ENCODE data around the gene BEGAIN. TPM values are rescaled to one million over a fixed set of nuclear protein-coding genes. Genes with fewer than 3 reads are reported as not detected.

Gene BEGAIN
- total and polyA plus RNA-seq, 2 of the 8 experiments (the other 6 are each of a cell fraction or from before 2014, with no cell fraction given), result 2.9 to 3.0 TPM

- 95% methylated on average over 2 of the region's 2 CpGs; no CpG with 5 or more reads in 1 of the 2 experiments for WGBS, 2 experiments (ENCODE audit: extremely low coverage in 1 of 2, insufficient coverage in 1 of 2, insufficient read length in 1 of 2, insufficient replicate concordance in 2 of 2, low coverage in 1 of 2, low lambda C conversion rate in 2 of 2, missing lambda C conversion rate in 1 of 2)
- POLR2A ChIA-PET (ENCODE audit: partially characterized antibody), result no interaction called here
- FAIRE-seq, result no peak
- TF ChIP-seq YY1 (IDR thresholded peaks at IDR 0.05; ENCODE audit: low read depth, low read length) (no peak), CREB1 (IDR thresholded peaks at IDR 0.05) (no peak), EZH2 (IDR thresholded peaks at IDR 0.05; ENCODE audit: low read depth, low read length, severe bottlenecking) (no peak), TAF1 (IDR thresholded peaks at IDR 0.05; ENCODE audit: low read depth, low read length) (no peak), FOSL1 (IDR thresholded peaks at IDR 0.05; ENCODE audit: insufficient read depth, low read depth, low read length) (no peak), RXRA (IDR thresholded peaks at IDR 0.05; ENCODE audit: insufficient read depth, low read depth, low read length) (no peak), POLR2AphosphoS5 (IDR thresholded peaks at IDR 0.05; ENCODE audit: low read depth, low read length) (no peak), SP4 (IDR thresholded peaks at IDR 0.05; ENCODE audit: low read length) (no peak), JUND (IDR thresholded peaks at IDR 0.05; ENCODE audit: low read length) (no peak), BCL11A (IDR thresholded peaks at IDR 0.05; ENCODE audit: low read depth in 2 of 2, low read length in 2 of 2) (no peak), EGR1 (IDR thresholded peaks at IDR 0.05; ENCODE audit: borderline replicate concordance, low read depth, low read length) (no peak), POLR2A (IDR thresholded peaks at IDR 0.05; ENCODE audit: control extremely low read depth in 1 of 2, low read depth in 2 of 2, low read length in 2 of 2) (no peak), MAX (IDR thresholded peaks at IDR 0.05) (no peak), MAFK (IDR thresholded peaks at IDR 0.05; ENCODE audit: low read depth, low read length) (no peak), TEAD4 (IDR thresholded peaks at IDR 0.05; ENCODE audit: low read depth, low read length) (no peak), HDAC2 (IDR thresholded peaks at IDR 0.05; ENCODE audit: borderline replicate concordance in 1 of 2, low read depth in 2 of 2, low read length in 2 of 2) (no peak)
These were observed 91.3 kb downstream of the BEGAIN start for GRCh38 chr14:100495917-100496316.

More at GRCh38 chr14:100495917-100496316, 91.3 kb downstream of the BEGAIN start:
- CTCF ChIA-PET (ENCODE audit: partially characterized antibody), result interaction anchor here (1.0 to 1.3 kb wide), 2 partner anchors 18 to 78 kb away, joined by 3 read pairs; no protein-coding TSS in a partner anchor
- no peak overlapping the region for H2AK5ac ChIP-seq (ENCODE audit: low read depth, low read length)
- no peak overlapping the region for H2BK20ac ChIP-seq (ENCODE audit: low read length)
- no peak overlapping the region for H3K4ac ChIP-seq (replicated peaks; ENCODE audit: insufficient read length, low read depth, low read length)
- no peaks in the 10 kb centered on the region for H3K23me2 ChIP-seq (ENCODE audit: low read depth, low read length)
- no peak overlapping the region for H3K23ac ChIP-seq (ENCODE audit: insufficient read length)
- H3K27me3 ChIP-seq (replicated peaks in 1 of 4; ENCODE audit: control insufficient read depth in 3 of 4, extremely low read depth in 1 of 4, insufficient read depth in 3 of 4, low read length in 3 of 4), result no peaks in the 10 kb centered on the region
- H2BK5ac ChIP-seq (ENCODE audit: low read depth, low read length), result no peak overlapping the region
- H2BK15ac ChIP-seq (ENCODE audit: low read length), result no peak overlapping the region
- H4K20me1 ChIP-seq (replicated peaks in 1 of 2; ENCODE audit: control insufficient read depth in 1 of 2, insufficient read depth in 2 of 2, low read length in 2 of 2), result peaks cover 0 to 1% of the 10 kb centered on the region in 2 experiments
- no peak overlapping the region for H3K4me2 ChIP-seq (ENCODE audit: insufficient read depth in 1 of 2, low read depth in 2 of 2, low read length in 2 of 2)
- no peak overlapping the region for H2BK12ac ChIP-seq (ENCODE audit: low read depth, low read length)
- H3K27ac ChIP-seq (ENCODE audit: low read depth, low read length), result no peak overlapping the region
- no peak overlapping the region for H2AFZ ChIP-seq (ENCODE audit: low read length)
- no peaks in the 10 kb centered on the region for H3K79me2 ChIP-seq (ENCODE audit: control insufficient read depth in 1 of 2, insufficient read depth in 2 of 2, low read length in 2 of 2)
- no peaks in the 10 kb centered on the region for H3K9me3 ChIP-seq (ENCODE audit: insufficient read depth in 2 of 2, low read depth in 1 of 2, low read length in 1 of 2)
- no peaks in the 10 kb centered on the region; a peak in 1 of 7 replicates for H3K4me1 ChIP-seq (replicated peaks in 1 of 4; ENCODE audit: control insufficient read depth in 3 of 4, insufficient read depth in 4 of 4, low read length in 3 of 4)
- DNase-seq (ENCODE audit: low read depth in 1 of 2, low spot score in 2 of 2), result no peak
- H2BK120ac ChIP-seq (replicated peaks; ENCODE audit: low read depth, low read length), result no peak overlapping the region
- no peak overlapping the region for H4K8ac ChIP-seq (ENCODE audit: extremely low read depth, insufficient read depth, low read length)
- H3K14ac ChIP-seq (ENCODE audit: insufficient read length), result no peak overlapping the region
- H3K4me3 ChIP-seq (ENCODE audit: extremely low read depth in 1 of 4, insufficient read depth in 2 of 4, low read depth in 3 of 4, low read length in 4 of 4), result no peak overlapping the region
- H3K79me1 ChIP-seq (ENCODE audit: low read depth, low read length), result no peaks in the 10 kb centered on the region
- H3K9ac ChIP-seq (replicated peaks in 1 of 4; ENCODE audit: extremely low read depth in 1 of 4, low read depth in 3 of 4, low read length in 3 of 4), result no peak overlapping the region
- no peaks in the 10 kb centered on the region for H3K36me3 ChIP-seq (ENCODE audit: control insufficient read depth in 2 of 4, insufficient read depth in 4 of 4, low read length in 3 of 4)
- H4K5ac ChIP-seq (ENCODE audit: insufficient read length, low read depth, low read length), result no peak overlapping the region
- H3K56ac ChIP-seq (replicated peaks; ENCODE audit: insufficient read length, low read depth, low read length), result no peak overlapping the region
- H4K91ac ChIP-seq (replicated peaks; ENCODE audit: insufficient read length, low read length), result no peak overlapping the region
- H3K18ac ChIP-seq (ENCODE audit: extremely low read depth, low read length), result no peak overlapping the region

Data from H1 (cell line).